Neural cell (in vitro differentiated cells): ENCODE data around the gene PCED1B. TPM values are rescaled to one million over a fixed set of nuclear protein-coding genes. Genes with fewer than 3 reads are reported as not detected.

Source experiments
- H2AFZ ChIP-seq: fragments of 200-600, 300-800 bp; sonication (generic), shearing (Covaris generic); 2 replicates; pipeline ENCODE4 v1.6.0; 2014; ENCODE audit warnings: low read depth, mild to moderate bottlenecking, antibody characterized with exemption, low read length, moderate library complexity
- H3F3A ChIP-seq: fragments of 200-600 bp; shearing (Covaris generic); 2 replicates; pipeline ENCODE4 v1.6.1; 2016; ENCODE audit warnings: mild to moderate bottlenecking, moderate library complexity, mixed read lengths, antibody characterized with exemption, low read length; ENCODE audit not compliant: insufficient read depth, poor library complexity, severe bottlenecking
- H3K27ac ChIP-seq: fragments of 200-600, 300-800 bp; sonication (generic), shearing (Covaris generic); 2 replicates; pipeline ENCODE4 v1.5.1; 2014; ENCODE audit warnings: mild to moderate bottlenecking, low read length, moderate library complexity
- H3K27me3 ChIP-seq: fragments of 300-800, 200-600 bp; sonication (generic), shearing (Covaris generic); 2 replicates; pipeline ENCODE4 v1.6.0; 2014; ENCODE audit warnings: mild to moderate bottlenecking, low read depth, low read length, moderate library complexity; ENCODE audit not compliant: insufficient read depth
- H3K36me3 ChIP-seq: fragments of 300-800, 200-600 bp; sonication (generic), shearing (Covaris generic); 2 replicates; pipeline ENCODE4 v1.5.1; 2014; ENCODE audit warnings: mild to moderate bottlenecking, antibody characterized with exemption, low read length, moderate library complexity; ENCODE audit not compliant: insufficient read depth
- H3K4me2 ChIP-seq: fragments of 300-800, 200-600 bp; sonication (generic), shearing (Covaris generic); 2 replicates; pipeline ENCODE4 v1.6.0; 2014; ENCODE audit warnings: mild to moderate bottlenecking, low read length
- H3K4me3 ChIP-seq: fragments of 300-800, 200-600 bp; sonication (generic), shearing (Covaris generic); 2 replicates; pipeline ENCODE4 v1.5.1; 2014; ENCODE audit warnings: mild to moderate bottlenecking, low read length, moderate library complexity
- H3K79me2 ChIP-seq: fragments of 200-600 bp; shearing (Covaris generic); replicated peaks from 2 replicates; pipeline ENCODE4 v1.6.0; 2014; ENCODE audit warnings: mild to moderate bottlenecking, low read length, moderate library complexity; ENCODE audit not compliant: insufficient read depth
- H3K9ac ChIP-seq: fragments of 300-800, 200-600 bp; sonication (generic), shearing (Covaris generic); 2 replicates; pipeline ENCODE4 v1.6.1; 2016; ENCODE audit warnings: mild to moderate bottlenecking, low read length, mixed read lengths
- H3K9me2 ChIP-seq: fragments of 200-600 bp; shearing (Covaris generic); 2 replicates; pipeline ENCODE4 v1.6.1; 2016; ENCODE audit warnings: mild to moderate bottlenecking, low read length, mixed read lengths; ENCODE audit not compliant: insufficient read depth
- H3K9me3 ChIP-seq: fragments of 200-600, 300-800 bp; sonication (generic), shearing (Covaris generic); 2 replicates; pipeline ENCODE4 v1.6.1; 2016; ENCODE audit warnings: mild to moderate bottlenecking, mixed run types, low read length, moderate library complexity, mixed read lengths
- H4K20me1 ChIP-seq: fragments of 200-600 bp; shearing (Covaris generic); 2 replicates; pipeline ENCODE4 v1.6.1; 2016; ENCODE audit warnings: mild to moderate bottlenecking, mixed run types; ENCODE audit not compliant: insufficient read depth
- EP300 ChIP-seq: fragments of 450-650 bp; conservative IDR thresholded peaks from 2 replicates; pipeline ENCODE4 v1.6.1; 2014; ENCODE audit warnings: antibody characterized with exemption, mild to moderate bottlenecking, moderate library complexity; ENCODE audit not compliant: poor library complexity, severe bottlenecking
- EZH2 ChIP-seq: fragments of 200-600, 300-800 bp; shearing (Covaris generic), sonication (generic); IDR thresholded peaks from 2 replicates; pipeline ENCODE4 v1.6.1; 2014; ENCODE audit warnings: antibody characterized with exemption, low read length, borderline replicate concordance, mild to moderate bottlenecking; ENCODE audit not compliant: insufficient read depth, poor library complexity, severe bottlenecking
- MXI1 ChIP-seq: fragments of 450-650 bp; conservative IDR thresholded peaks from 2 replicates; pipeline ENCODE4 v1.6.1; 2014; ENCODE audit warnings: antibody characterized with exemption, mild to moderate bottlenecking; ENCODE audit not compliant: poor library complexity, severe bottlenecking
- POLR2AphosphoS5 ChIP-seq: IDR thresholded peaks from 2 replicates; pipeline ENCODE4 v1.6.1; 2012
- RAD21 ChIP-seq: fragments of 450-650 bp; conservative IDR thresholded peaks from 2 replicates; pipeline ENCODE4 v1.6.1; 2014; ENCODE audit warnings: antibody characterized with exemption, mild to moderate bottlenecking, moderate library complexity
- REST ChIP-seq: IDR thresholded peaks from 2 replicates; pipeline ENCODE4 v1.6.1; 2012; ENCODE audit warnings: borderline replicate concordance
- SMC3 ChIP-seq: fragments of 450-650 bp; conservative IDR thresholded peaks from 2 replicates; pipeline ENCODE4 v1.6.1; 2014; ENCODE audit warnings: antibody characterized with exemption, mild to moderate bottlenecking, moderate library complexity; ENCODE audit not compliant: poor library complexity
- TAF1 ChIP-seq: IDR thresholded peaks from 2 replicates; pipeline ENCODE4 v1.6.1; 2012; ENCODE audit warnings: low read depth
- polyA plus RNA-seq: library from polyadenylated mRNA; depleted of rRNA; stranded (reverse); fragments of >200 nt; gene quantifications from 2 replicates; pipeline ENCODE4 v1.2.3, GENCODE V29; 2014
- TF ChIP-seq, protein P1 (sequence below): fragments of 450-650 bp; IDR thresholded peaks from 2 replicates; pipeline ENCODE4 v1.5.1; 2014; ENCODE audit warnings: antibody characterized with exemption, mild to moderate bottlenecking, moderate library complexity; ENCODE audit not compliant: poor library complexity, severe bottlenecking

PCED1B gene
- polyA plus RNA-seq, 1 donor from 2014 or later: not detected

GRCh38 chr12:47276253-47276620 is 196.8 kb downstream of the PCED1B start:
- no peak for TF ChIP-seq POLR2AphosphoS5

GRCh38 chr12:47276621-47277309 is 197.3 kb downstream of the PCED1B start:
- Histone ChIP-seq H3K9me3 (no peaks in the 10 kb centered on the region), H3K4me2 (no peak overlapping the region), H3K36me3 (no peaks in the 10 kb centered on the region), H3K27ac (no peak overlapping the region), H3K79me2 (no peaks in the 10 kb centered on the region), H3K4me3 (no peak overlapping the region), H4K20me1 (no peaks in the 10 kb centered on the region), H3K27me3 (no peaks in the 10 kb centered on the region), H3K9ac (no peak overlapping the region), H3F3A (no peaks in the 10 kb centered on the region), H2AFZ (no peak overlapping the region), H3K9me2 (no peaks in the 10 kb centered on the region)
- TF ChIP-seq REST: no peak
- TF ChIP-seq POLR2AphosphoS5: no peak
- no peak for TF ChIP-seq MXI1
- TF ChIP-seq, protein P1, sequence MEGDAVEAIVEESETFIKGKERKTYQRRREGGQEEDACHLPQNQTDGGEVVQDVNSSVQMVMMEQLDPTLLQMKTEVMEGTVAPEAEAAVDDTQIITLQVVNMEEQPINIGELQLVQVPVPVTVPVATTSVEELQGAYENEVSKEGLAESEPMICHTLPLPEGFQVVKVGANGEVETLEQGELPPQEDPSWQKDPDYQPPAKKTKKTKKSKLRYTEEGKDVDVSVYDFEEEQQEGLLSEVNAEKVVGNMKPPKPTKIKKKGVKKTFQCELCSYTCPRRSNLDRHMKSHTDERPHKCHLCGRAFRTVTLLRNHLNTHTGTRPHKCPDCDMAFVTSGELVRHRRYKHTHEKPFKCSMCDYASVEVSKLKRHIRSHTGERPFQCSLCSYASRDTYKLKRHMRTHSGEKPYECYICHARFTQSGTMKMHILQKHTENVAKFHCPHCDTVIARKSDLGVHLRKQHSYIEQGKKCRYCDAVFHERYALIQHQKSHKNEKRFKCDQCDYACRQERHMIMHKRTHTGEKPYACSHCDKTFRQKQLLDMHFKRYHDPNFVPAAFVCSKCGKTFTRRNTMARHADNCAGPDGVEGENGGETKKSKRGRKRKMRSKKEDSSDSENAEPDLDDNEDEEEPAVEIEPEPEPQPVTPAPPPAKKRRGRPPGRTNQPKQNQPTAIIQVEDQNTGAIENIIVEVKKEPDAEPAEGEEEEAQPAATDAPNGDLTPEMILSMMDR: no peak
- TF ChIP-seq RAD21: no peak
- no peak for TF ChIP-seq EP300
- TF ChIP-seq SMC3: no peak
- TF ChIP-seq TAF1: no peak
- TF ChIP-seq EZH2: no peak

More at GRCh38 chr12:47276253-47276620, 196.8 kb downstream of the PCED1B start:
- no peak overlapping the region for H2AFZ ChIP-seq
- H3K9ac ChIP-seq: no peak overlapping the region
- H3K4me2 ChIP-seq: no peak overlapping the region
- no peaks in the 10 kb centered on the region for H3K79me2 ChIP-seq
- H3K36me3 ChIP-seq: no peaks in the 10 kb centered on the region
- H3K4me3 ChIP-seq: no peak overlapping the region
- H4K20me1 ChIP-seq: no peaks in the 10 kb centered on the region
- H3K27ac ChIP-seq: no peak overlapping the region
- H3K9me2 ChIP-seq: no peaks in the 10 kb centered on the region
- no peaks in the 10 kb centered on the region for H3K27me3 ChIP-seq
- no peaks in the 10 kb centered on the region for H3F3A ChIP-seq
- no peaks in the 10 kb centered on the region for H3K9me3 ChIP-seq
